SK-N-SH treated with all-trans-retinoic acid at 6 μM for 48 hours (cell line): Measurements from ENCODE around the gene ARHGAP10.

Experiments
- ARNTL ChIP-seq: fragments of 450-650 bp; formaldehyde crosslinking; IDR thresholded peaks from 2 replicates; pipeline ENCODE4 v1.5.0; 2020; ENCODE audit warnings: low read depth, mild to moderate bottlenecking, moderate library complexity, borderline replicate concordance
- CSDC2 ChIP-seq: fragments of 250-450 bp; sonication (Bioruptor Pico); IDR thresholded peaks from 2 replicates; pipeline ENCODE4 v1.5.0; 2020; ENCODE audit warnings: mild to moderate bottlenecking, moderate library complexity
- PATZ1 ChIP-seq: fragments of 250-450 bp; sonication (Bioruptor Pico); IDR thresholded peaks from 2 replicates; pipeline ENCODE4 v1.8.0; 2020; ENCODE audit warnings: mild to moderate bottlenecking, moderate library complexity, borderline replicate concordance
- TSHZ2 ChIP-seq: fragments of 250-450 bp; sonication (Bioruptor Pico); IDR thresholded peaks from 2 replicates; pipeline ENCODE4 v1.5.0; 2020; ENCODE audit warnings: mild to moderate bottlenecking, moderate library complexity
- ZC3H10 ChIP-seq: fragments of 250-450 bp; sonication (Bioruptor Pico); IDR thresholded peaks from 2 replicates; pipeline ENCODE4 v1.5.1; 2021; ENCODE audit warnings: mild to moderate bottlenecking, moderate library complexity
- ZFP3 ChIP-seq: fragments of 250-450 bp; sonication (Bioruptor Pico); IDR thresholded peaks from 2 replicates; pipeline ENCODE4 v1.5.0; 2020; ENCODE audit warnings: mild to moderate bottlenecking, moderate library complexity
- ZFP30 ChIP-seq: fragments of 450-650 bp; formaldehyde crosslinking; IDR thresholded peaks from 2 replicates; pipeline ENCODE4 v1.5.0; 2022; ENCODE audit warnings: mild to moderate bottlenecking, moderate library complexity
- ZNF565 ChIP-seq: fragments of 450-650 bp; formaldehyde crosslinking; conservative IDR thresholded peaks from 2 replicates; pipeline ENCODE4 v1.5.0; 2020; ENCODE audit warnings: low read depth, mild to moderate bottlenecking, moderate library complexity

GRCh38 chr4:148067301-148067916 is 335.5 kb downstream of the ARHGAP10 start:
- TF ChIP-seq ZC3H10 (no peak), TSHZ2 (CRISPR knock-in tag) (no peak), ZFP3 (CRISPR knock-in tag) (no peak), ZNF565 (CRISPR knock-in tag) (no peak), ZFP30 (no peak), PATZ1 (CRISPR knock-in tag) (no peak), CSDC2 (no peak), ARNTL (no peak)
